Fibroblast of lung (primary cell): ENCODE results near the gene DDB1. TPM values are rescaled to one million over a fixed set of nuclear protein-coding genes. Genes with fewer than 3 reads are reported as not detected.
A peak's percentile ranks its signal among the peaks of the same experiment; 100 is the strongest.

Experiments used
- DNase-seq, 2 donors: peaks; one replicate each; pipeline versions ENCODE4 v3.0.0 to v3.0.0-alpha.2; 2010; ENCODE audit warnings: low read depth in 2 of 2
- H2AFZ ChIP-seq: 2 replicates; pipeline ENCODE4 v1.5.1; 2012; ENCODE audit warnings: low read length, control low read depth, inconsistent platforms
- H3K27ac ChIP-seq: 2 replicates; pipeline ENCODE4 v1.5.1; 2011; ENCODE audit warnings: low read length, control low read depth; ENCODE audit not compliant: insufficient read depth
- H3K27me3 ChIP-seq: 2 replicates; pipeline ENCODE4 v1.5.1; 2011; ENCODE audit warnings: mild to moderate bottlenecking, low read length; ENCODE audit not compliant: control insufficient read depth, insufficient read depth
- H3K36me3 ChIP-seq: 2 replicates; pipeline ENCODE4 v1.5.1; 2011; ENCODE audit warnings: low read length; ENCODE audit not compliant: control insufficient read depth, insufficient read depth
- H3K4me1 ChIP-seq: 2 replicates; pipeline ENCODE4 v1.5.1; 2011; ENCODE audit warnings: low read length; ENCODE audit not compliant: control insufficient read depth, insufficient read depth; ENCODE audit errors: extremely low read depth
- H3K4me2 ChIP-seq: 2 replicates; pipeline ENCODE4 v1.5.1; 2011; ENCODE audit warnings: low read length, control low read depth; ENCODE audit not compliant: insufficient read depth; ENCODE audit errors: extremely low read depth
- H3K4me3 ChIP-seq, 4 experiments: fragments of 200-600 bp in 1 of 4; sonication (generic) in 1 of 4; replicated peaks in 1 of 4; 2 replicates each; pipeline ENCODE4 v1.5.1; 2011 to 2016; ENCODE audit warnings: low read length in 4 of 4, low read depth in 3 of 4, mild to moderate bottlenecking in 3 of 4, control low read depth in 2 of 4, inconsistent platforms in 1 of 4, mixed read lengths in 1 of 4; ENCODE audit not compliant: insufficient read depth in 1 of 4; ENCODE audit errors: control extremely low read depth in 1 of 4
- H3K79me2 ChIP-seq: 2 replicates; pipeline ENCODE4 v1.5.1; 2012; ENCODE audit warnings: mild to moderate bottlenecking, low read length, inconsistent platforms; ENCODE audit not compliant: control insufficient read depth, insufficient read depth
- H3K9ac ChIP-seq: 2 replicates; pipeline ENCODE4 v1.5.1; 2011; ENCODE audit warnings: mild to moderate bottlenecking, low read length, control low read depth; ENCODE audit not compliant: insufficient read depth
- H3K9me3 ChIP-seq: 2 replicates; pipeline ENCODE4 v1.5.1; 2012; ENCODE audit warnings: low read depth, low read length; ENCODE audit not compliant: control insufficient read depth, insufficient read depth
- H4K20me1 ChIP-seq: 2 replicates; pipeline ENCODE4 v1.5.1; 2011; ENCODE audit warnings: low read length; ENCODE audit not compliant: control insufficient read depth, insufficient read depth; ENCODE audit errors: extremely low read depth
- EZH2 ChIP-seq: IDR thresholded peaks from 2 replicates; pipeline ENCODE4 v1.5.1; 2012; ENCODE audit warnings: low read length, control low read depth, mild to moderate bottlenecking; ENCODE audit errors: missing control alignments
- polyA plus RNA-seq, 2 donors: library from polyadenylated mRNA; depleted of rRNA in 1 of 2; stranded (reverse) in 1 of 2; unstranded in 1 of 2; fragments of >200 nt; gene quantifications; 2 replicates each; pipeline ENCODE4 v1.2.1, GENCODE V29; 2011 to 2012; ENCODE audit warnings: missing spikeins in 1 of 2
- total RNA-seq: library from RNA; depleted of rRNA; stranded (reverse); fragments of >200 nt; gene quantifications from 2 replicates; pipeline ENCODE4 v1.2.1, GENCODE V29; 2014
- TF ChIP-seq, protein P1 (sequence below), 2 donors: IDR thresholded peaks in 1 of 2; conservative IDR thresholded peaks in 1 of 2; 1 replicate in 1 of 2; 2 replicates in 1 of 2; pipeline ENCODE4 v1.5.1; 2011 to 2012; ENCODE audit warnings: low read length in 2 of 2, control low read depth in 1 of 2, inconsistent platforms in 1 of 2, low read depth in 1 of 2, mild to moderate bottlenecking in 1 of 2

The DDB1 gene
- total and polyA plus RNA-seq, 2 donors (not counting 1 experiment from before 2014, with no cell fraction given) = 282 to 298 TPM

DNA sequence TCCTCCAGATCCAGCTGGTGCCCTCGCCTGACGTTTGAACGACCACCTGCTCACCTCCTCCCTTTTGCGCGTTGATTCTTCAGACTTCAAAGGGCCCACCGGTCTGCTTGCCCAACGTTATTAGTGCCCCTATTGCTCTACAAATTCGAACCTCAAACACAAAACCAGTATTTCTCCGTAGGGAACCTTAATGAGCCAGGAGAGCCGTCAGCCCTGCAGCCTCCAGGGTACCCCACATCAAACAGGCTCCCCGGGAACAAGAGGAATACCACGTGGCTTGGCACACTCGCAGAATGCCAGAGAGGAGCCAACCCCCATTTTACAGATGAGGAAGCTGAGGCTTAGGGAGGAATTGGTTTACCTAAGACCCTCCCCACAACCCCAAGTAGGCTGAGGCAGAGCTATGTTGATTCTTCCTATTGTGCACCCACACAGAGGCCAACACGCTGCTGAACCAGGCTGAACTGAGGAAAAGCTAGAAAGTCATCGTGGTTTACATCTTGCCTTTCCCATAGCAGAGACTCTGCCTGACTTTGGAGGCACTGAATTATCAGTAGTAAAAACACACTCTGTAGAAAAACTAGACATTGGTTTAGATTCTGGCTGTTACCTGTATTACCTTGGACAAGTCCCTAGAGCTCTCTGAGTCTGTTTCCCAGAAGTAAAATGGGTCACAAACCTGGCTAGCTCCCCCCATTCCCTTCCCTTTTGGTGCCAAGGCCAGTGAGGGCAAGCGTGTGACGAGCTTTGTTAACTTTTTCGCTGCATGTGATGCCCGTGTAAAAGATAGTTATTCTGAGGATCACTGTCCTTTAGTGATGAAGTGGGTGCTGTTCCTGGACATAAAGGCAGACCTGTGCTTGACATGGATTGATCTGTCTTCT lies 887 bp upstream of the DDB1 start:
- Histone ChIP-seq H3K9me3 (no peaks in the 10 kb centered on the region), H3K4me3 (peak overlapping the region; percentile 73 to 99 (median 85)), H3K4me1 (peaks cover 8% of the 10 kb centered on the region), H3K36me3 (peaks cover 4% of the 10 kb centered on the region), H4K20me1 (no peaks in the 10 kb centered on the region), H3K79me2 (peaks cover 41% of the 10 kb centered on the region), H3K9ac (peak overlapping the region; percentile 99), H3K4me2 (peak overlapping the region; percentile 99), H3K27me3 (no peaks in the 10 kb centered on the region), H2AFZ (peak overlapping the region; percentile 89), H3K27ac (peak overlapping the region; percentile 89)
- DNase-seq = no peak
- TF ChIP-seq EZH2 = no peak
- TF ChIP-seq, protein P1, sequence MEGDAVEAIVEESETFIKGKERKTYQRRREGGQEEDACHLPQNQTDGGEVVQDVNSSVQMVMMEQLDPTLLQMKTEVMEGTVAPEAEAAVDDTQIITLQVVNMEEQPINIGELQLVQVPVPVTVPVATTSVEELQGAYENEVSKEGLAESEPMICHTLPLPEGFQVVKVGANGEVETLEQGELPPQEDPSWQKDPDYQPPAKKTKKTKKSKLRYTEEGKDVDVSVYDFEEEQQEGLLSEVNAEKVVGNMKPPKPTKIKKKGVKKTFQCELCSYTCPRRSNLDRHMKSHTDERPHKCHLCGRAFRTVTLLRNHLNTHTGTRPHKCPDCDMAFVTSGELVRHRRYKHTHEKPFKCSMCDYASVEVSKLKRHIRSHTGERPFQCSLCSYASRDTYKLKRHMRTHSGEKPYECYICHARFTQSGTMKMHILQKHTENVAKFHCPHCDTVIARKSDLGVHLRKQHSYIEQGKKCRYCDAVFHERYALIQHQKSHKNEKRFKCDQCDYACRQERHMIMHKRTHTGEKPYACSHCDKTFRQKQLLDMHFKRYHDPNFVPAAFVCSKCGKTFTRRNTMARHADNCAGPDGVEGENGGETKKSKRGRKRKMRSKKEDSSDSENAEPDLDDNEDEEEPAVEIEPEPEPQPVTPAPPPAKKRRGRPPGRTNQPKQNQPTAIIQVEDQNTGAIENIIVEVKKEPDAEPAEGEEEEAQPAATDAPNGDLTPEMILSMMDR (conservative IDR thresholded peaks at IDR 0.05 in 1 of 2, IDR thresholded peaks at IDR 0.05 in 1 of 2; ENCODE audit: low read depth in 1 of 2, low read length in 2 of 2) = no peak

DNA sequence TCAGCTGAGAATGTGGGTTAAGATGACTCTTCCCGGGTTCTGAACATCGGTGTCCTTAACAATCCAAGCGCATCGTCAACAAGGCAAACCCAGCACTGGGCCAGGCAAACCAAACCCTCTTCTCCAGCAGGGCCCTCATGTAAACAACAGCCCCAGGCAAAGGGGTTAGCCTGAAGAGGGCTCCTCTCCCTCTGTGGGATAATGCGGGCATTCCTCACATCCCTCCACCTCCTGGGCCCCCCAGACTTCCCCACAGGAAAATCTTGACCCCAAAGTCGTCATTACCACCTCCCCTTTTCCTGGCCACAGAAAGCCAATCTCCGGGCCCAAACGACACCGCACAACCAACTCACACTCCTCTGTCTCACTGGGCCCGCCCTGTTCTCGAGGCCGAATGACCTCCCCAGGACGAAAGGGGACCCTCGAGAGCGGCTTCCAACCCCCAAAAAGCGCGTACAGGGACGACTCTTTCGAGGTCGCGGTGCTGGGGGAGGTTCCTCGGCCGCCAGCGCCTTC lies 566 bp downstream of the DDB1 start:
- peaks cover 53% of the 10 kb centered on the region for H3K79me2 ChIP-seq
- peak overlapping the region; percentile 89 for H3K27ac ChIP-seq
- H3K9me3 ChIP-seq = no peaks in the 10 kb centered on the region
- H3K4me1 ChIP-seq = peaks cover 15% of the 10 kb centered on the region
- TF ChIP-seq, protein P1 (conservative IDR thresholded peaks at IDR 0.05 in 1 of 2, IDR thresholded peaks at IDR 0.05 in 1 of 2; ENCODE audit: low read depth in 1 of 2, low read length in 2 of 2) = no peak
- TF ChIP-seq EZH2 = no peak
- H3K36me3 ChIP-seq = peaks cover 3% of the 10 kb centered on the region
- no peaks in the 10 kb centered on the region for H3K27me3 ChIP-seq
- peak overlapping the region; percentile 32 for H2AFZ ChIP-seq
- peak overlapping the region; percentile 99 for H3K9ac ChIP-seq
- peak overlapping the region; percentile 82 to 99 (median 86) for H3K4me3 ChIP-seq
- H4K20me1 ChIP-seq = peaks cover 4% of the 10 kb centered on the region
- peak; percentile 28 to 38 for DNase-seq
- H3K4me2 ChIP-seq = peak overlapping the region; percentile 98

DNA sequence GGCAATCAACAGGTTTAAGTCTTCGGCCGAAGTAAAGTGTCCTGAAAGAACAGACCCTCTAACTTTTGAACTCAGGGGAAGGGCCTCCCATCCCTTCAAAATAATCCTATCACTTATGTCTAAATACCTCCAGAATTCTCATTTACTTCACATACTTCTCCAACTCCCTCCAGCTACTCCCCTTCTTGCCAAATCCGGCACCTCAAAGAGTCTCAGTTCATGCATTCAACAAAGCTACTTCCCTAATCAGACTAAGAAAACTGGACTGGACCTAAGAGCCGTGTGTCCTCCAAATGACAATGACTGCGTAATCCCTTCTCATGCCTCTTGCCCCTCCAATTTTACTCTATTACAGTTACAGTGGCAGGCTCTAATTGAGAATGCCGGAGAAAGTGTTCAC lies 1.3 kb downstream of the DDB1 start:
- no peaks in the 10 kb centered on the region for H3K9me3 ChIP-seq
- H2AFZ ChIP-seq = no peak overlapping the region
- peak overlapping the region; percentile 1 for H3K27ac ChIP-seq
- no peak for TF ChIP-seq EZH2
- TF ChIP-seq, protein P1 (conservative IDR thresholded peaks at IDR 0.05 in 1 of 2, IDR thresholded peaks at IDR 0.05 in 1 of 2; ENCODE audit: low read depth in 1 of 2, low read length in 2 of 2) = no peak
- peaks cover 4% of the 10 kb centered on the region for H4K20me1 ChIP-seq
- no peaks in the 10 kb centered on the region for H3K27me3 ChIP-seq
- no peak for DNase-seq
- peak overlapping the region; percentile 99 for H3K9ac ChIP-seq
- peak overlapping the region; percentile 98 for H3K4me2 ChIP-seq
- peak overlapping the region; percentile 82 to 99 (median 86) for H3K4me3 ChIP-seq
- H3K4me1 ChIP-seq = peaks cover 15% of the 10 kb centered on the region
- peaks cover 5% of the 10 kb centered on the region for H3K36me3 ChIP-seq
- peaks cover 60% of the 10 kb centered on the region for H3K79me2 ChIP-seq
